ENCODE measurements around the gene VWA5B1.

Gene VWA5B1

DNA sequence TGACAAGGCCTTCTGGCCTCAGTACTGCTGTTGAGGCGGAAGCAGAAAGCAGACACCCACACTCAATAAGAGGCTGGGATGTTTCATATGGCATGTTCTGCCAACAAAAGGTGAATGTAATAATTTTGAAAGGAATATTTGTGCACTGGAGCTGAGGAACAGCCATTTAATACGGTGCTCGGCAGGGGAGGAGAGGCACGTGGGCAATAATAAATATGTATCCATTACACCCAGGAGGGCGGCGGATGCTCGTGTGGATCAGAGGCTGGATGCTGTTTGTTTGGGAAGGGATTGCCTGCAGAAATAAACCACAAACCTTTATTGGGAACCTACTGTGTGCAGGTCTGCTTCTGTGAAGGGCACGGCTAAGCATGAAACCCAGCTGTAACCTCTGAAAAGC, 92.0 kb downstream of the VWA5B1 start:
- in situ Hi-C loops (cut with MboI; ENCODE audit: low sequenced_read_pairs): no loop called here

- in situ Hi-C loops (cut with MboI; ENCODE audit: low sequenced_read_pairs): no loop called here
Measured at GRCh38 chr1:20383631-20384030, 93.0 kb downstream of the VWA5B1 start.

DNA sequence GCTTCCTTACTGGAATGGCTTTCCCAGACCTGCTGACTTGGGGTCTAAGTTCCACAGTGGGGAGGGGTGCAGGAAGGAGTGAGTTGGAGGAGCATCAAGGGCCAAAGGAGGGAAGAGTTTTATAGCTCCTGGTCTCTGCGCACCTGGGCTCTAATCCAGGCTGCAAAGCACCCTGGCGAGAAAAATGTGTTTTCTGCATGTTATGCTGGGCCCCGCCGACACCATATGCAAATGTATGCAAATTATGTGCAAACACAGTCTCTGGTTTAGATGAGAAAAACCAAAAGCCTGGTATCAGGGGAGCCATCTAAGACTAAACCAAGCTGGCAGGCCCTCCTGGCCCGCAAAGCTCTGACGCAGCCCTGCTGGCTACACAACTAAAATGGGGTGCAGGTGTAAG, 95.0 kb downstream of the VWA5B1 start:
- in situ Hi-C loops (cut with MboI; ENCODE audit: low sequenced_read_pairs): no loop called here

GRCh38 chr1:20386323-20387081, 95.8 kb downstream of the VWA5B1 start:
- in situ Hi-C loops (cut with MboI; ENCODE audit: low sequenced_read_pairs): no loop called here

DNA sequence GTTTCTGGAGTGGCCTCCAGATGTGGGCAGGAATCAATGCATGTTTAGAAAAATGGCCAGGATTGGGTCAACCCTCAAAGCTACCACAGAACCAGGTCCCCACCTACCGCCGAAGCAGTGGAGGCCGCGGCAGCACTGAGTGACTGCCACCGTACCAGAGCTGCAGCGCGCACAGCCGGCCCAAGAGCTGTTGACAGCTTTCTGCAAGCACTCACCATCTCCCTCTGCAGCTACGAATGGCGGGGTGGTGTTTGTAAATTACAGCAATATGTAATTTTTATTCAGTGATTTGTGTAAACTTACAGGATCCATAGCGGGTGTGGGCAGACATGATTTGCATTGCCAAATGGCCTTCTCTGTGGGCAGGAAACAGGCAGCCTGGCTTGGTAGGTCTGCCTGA, 98.9 kb downstream of the VWA5B1 start:
- in situ Hi-C loops (cut with MboI; ENCODE audit: low sequenced_read_pairs): no loop called here

DNA sequence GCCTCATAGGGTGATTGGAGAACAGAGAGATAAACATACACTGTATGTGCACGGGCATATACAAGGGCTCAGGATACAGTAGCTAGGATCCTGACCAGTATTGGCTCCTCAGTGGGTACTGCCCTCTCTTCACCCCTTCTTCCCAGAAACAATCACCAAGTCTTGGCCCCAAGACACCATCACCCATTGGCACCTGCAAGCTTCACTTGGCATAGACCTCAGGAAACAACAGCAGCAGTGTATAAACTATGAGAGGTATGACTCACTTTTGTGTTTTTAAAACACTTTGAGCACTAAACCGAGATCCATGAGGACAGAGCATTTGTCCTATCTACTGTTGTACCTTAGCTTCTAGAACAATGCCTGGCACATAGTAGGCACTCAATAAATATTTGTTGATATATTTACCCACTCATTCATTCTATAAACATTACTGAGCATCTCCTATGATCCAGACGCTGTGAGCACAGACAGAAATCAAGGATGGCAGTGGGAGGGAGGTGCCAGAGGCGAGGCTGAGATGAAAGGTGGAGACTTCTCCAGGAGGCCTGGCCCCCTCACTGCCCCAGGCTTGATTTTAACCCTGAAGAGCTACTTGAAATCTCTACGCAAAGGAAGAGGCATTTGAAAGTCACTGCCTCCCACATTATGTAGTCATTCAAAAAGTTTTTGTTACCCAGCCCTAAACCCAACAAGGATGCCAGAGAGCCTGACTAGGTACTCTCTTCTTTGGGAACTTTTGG, 100.1 kb downstream of the VWA5B1 start:
- in situ Hi-C loops (cut with MboI; ENCODE audit: low sequenced_read_pairs): loop anchor here (10.0 kb wide), 1 partner anchor 56 kb away; no protein-coding TSS in a partner anchor

GRCh38 chr1:20395255-20395654, 104.6 kb downstream of the VWA5B1 start:
- in situ Hi-C loops (cut with MboI; ENCODE audit: low sequenced_read_pairs): loop anchor here (10.0 kb wide), 1 partner anchor 60 kb away; no protein-coding TSS in a partner anchor

GRCh38 chr1:20398744-20399143, 108.1 kb downstream of the VWA5B1 start:
- in situ Hi-C loops (cut with MboI; ENCODE audit: low sequenced_read_pairs): loop anchor here (10.0 kb wide), 1 partner anchor 64 kb away; no protein-coding TSS in a partner anchor

DNA sequence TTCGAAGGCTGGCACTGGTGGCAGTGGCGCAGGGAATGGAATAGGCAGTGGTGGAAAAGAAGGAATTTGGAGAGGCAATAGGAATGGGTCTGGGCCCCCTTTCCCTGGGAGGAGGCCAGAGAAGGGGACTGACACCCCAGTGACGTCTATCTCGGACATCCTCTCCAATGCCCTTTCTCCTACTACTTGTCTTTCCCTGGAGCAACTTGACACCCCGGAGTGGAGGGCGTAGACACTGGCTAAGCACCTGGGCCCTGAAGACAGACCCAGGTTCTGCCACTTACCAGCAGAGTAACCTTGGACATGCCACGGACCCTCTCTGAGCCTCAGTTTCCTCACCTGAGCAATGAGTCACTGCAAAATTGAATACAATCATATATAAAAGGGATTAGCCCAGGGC, 108.5 kb downstream of the VWA5B1 start:
- in situ Hi-C loops (cut with MboI; ENCODE audit: low sequenced_read_pairs): loop anchor here (10.0 kb wide), 1 partner anchor 64 kb away; no protein-coding TSS in a partner anchor

- in situ Hi-C loops (cut with MboI; ENCODE audit: low sequenced_read_pairs): loop anchor here (10.0 kb wide), 1 partner anchor 65 kb away; no protein-coding TSS in a partner anchor
Measured at GRCh38 chr1:20399606-20400180, 109.0 kb downstream of the VWA5B1 start.

DNA sequence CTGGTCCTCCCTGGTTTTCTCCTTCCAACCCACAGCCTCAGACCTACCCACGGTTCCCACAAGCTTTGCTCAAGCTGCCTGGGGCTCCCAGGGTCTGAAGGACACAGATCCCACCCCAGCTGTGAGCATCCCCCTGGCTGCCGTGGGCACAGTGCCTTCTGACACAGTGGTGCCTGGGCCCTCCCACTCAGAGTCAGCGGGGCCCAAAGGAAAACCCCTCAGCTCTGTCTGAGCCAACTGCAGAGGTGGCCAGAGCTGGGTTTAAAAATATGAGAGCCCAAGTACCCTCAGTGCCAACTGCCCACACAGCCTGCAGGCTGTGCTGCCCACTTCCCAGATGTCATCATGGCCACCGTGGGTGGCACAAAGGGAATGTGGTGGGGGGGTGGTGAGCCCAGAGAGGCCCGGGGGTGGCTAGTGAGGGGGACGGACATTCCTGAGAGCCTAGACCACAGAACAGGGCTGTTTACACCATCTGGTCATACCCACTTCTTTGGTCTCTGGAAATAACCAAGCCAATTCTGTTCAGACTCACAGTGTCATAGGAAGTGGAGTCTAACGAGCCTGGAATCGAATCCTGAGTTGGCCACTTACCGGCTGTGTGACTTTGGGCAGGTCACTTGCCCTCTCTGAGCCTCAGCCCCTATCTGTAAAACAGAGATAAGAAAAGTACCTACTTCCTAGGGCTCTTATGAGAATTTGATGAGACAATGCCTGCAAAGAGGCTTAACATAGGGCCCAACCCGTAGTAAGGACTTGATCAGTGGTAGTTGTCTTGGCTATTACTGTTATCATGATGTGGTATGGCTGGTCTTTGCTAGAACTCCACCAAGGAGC, 109.9 kb downstream of the VWA5B1 start:
- in situ Hi-C loops (cut with MboI; ENCODE audit: low sequenced_read_pairs): no loop called here

DNA sequence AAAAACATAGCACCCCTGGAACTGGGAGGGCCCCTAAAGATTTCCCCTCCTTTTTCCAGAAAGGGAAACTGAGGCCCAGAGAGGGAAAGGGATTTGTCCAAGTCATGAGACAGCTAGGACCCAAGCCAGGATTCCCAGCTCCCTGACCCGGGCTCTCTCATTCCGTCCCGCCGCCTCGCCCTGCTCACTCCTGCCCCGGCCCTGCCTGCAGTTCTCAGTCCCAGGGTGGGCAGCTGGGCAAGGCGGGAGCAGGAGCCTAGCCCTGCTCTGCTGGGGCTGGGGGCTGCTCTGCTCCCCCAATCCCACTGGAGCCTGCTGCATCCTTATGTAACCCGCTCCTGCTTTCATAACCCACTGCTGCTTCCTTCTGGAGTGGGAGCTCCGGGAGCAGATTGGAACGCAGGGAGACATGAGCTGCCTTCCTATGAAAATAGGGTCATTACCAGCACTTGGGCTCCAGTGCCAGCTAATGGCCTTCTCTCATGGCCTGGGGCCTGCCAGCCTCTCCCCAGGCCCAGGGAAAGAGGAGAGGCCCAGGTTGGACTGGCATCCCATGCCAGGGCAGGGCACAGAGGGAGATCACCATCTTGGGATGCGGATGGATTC, 110.8 kb downstream of the VWA5B1 start:
- in situ Hi-C loops (cut with MboI; ENCODE audit: low sequenced_read_pairs): no loop called here

DNA sequence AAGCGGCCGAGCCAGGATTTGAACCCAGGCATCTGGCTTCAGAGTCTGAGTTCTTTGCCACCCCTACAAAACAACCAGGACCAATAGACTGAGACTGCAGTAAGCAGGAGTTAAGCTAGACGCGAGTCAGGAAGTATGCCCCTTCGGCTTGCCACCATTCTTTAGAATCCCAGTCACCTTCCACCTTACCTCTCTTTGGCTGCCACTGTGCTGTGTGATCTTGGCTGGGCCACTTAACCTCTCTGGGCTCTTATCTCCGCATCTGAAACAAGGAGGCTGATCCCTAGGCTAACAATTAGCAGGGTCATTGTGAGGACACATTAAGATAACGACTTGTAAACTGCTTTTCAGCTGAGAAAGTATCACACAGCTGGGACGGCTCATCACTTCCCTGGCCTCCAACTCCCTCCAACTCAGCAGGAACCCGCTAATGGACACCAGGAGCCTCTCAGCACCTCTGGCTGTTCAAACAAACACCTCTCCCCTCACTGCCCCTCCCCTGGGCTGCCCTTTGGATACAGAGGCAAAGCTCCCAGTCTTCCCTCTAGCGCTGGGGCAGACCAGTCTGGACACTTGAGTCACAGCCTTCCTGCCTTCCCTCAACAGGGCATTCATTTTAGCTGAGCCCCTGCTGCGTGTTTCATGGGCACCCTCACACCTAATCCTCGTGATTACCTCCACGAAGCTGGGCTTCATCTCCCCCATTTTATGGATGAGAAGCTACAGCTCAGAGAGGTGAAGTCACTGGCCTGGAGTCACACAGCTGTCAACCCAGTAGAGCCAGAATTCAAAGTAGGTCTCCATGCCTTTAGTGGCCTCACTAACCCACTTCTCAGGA, 112.1 kb downstream of the VWA5B1 start:
- in situ Hi-C loops (cut with MboI; ENCODE audit: low sequenced_read_pairs): no loop called here

DNA sequence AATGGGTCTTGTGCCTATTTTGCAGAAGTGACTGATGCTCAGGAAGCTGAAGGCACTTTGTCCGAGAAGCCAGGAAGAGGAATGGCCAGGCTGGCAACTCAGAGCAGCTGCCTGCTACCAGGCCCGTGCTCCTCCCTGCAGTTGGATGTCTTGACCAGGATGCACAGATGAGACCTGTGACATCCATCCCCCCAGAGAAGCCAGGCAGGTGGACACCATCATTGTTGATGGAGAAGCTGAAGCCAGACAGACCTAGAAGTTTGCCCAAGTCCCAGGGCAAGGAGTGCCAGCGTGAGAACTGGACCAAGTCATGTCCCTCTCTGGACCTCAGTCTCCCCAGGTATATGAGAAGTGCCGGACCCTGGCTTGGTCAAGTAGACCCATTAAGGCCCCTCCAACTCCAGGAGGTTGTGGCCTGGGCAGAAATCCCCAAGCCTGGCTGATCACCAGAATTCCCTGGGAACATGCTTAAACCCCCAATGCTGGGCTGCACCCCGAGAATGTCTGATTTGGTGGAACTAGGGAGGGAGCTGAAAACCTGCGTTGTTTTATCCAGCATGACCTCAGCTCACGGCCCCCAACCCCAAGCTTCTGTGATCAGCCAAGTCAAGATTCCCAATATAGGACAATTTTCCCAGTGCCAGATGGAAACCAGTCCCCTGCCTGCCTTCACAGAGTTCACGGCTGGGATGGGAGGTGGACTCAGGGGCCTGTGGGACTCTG, 112.9 kb downstream of the VWA5B1 start:
- in situ Hi-C loops (cut with MboI; ENCODE audit: low sequenced_read_pairs): no loop called here

GRCh38 chr1:20404466-20404865, 113.8 kb downstream of the VWA5B1 start:
- in situ Hi-C loops (cut with MboI; ENCODE audit: low sequenced_read_pairs): no loop called here

Measured in HL-60/S4 (cell line).